Activated naive CD8-positive, alpha-beta T cell treated with anti-CD3 and anti-CD28 coated beads, Interleukin-2, amount 50 U/mL, for 24 hours (primary cell): ENCODE data around the gene LIMK2.
"Not testable (repeated sequence)": the region's sequence is repeated elsewhere in the genome, so short reads cannot be mapped to it uniquely, and the experiment has no call there.

Experiments
- ATAC-seq: fragments of 150-1000 bp; cut with Tn5 transposase; one replicate; pipeline ENCODE4 v1.10.0; 2021
- DNase-seq: peaks from one replicate; pipeline ENCODE4 v3.0.0; 2021
- H3K27ac Mint-ChIP-seq: one replicate; pipeline ENCODE4 v1.8.0; 2021; ENCODE audit warnings: mild to moderate bottlenecking, mixed read lengths
- H3K27me3 Mint-ChIP-seq: one replicate; pipeline ENCODE4 v1.8.0; 2021; ENCODE audit warnings: mixed read lengths
- H3K36me3 Mint-ChIP-seq: one replicate; pipeline ENCODE4 v1.8.0; 2021; ENCODE audit warnings: low read depth, mixed read lengths
- H3K4me1 Mint-ChIP-seq: one replicate; pipeline ENCODE4 v1.8.0; 2021; ENCODE audit warnings: mixed read lengths
- H3K4me3 Mint-ChIP-seq: one replicate; pipeline ENCODE4 v1.8.0; 2021; ENCODE audit warnings: mild to moderate bottlenecking, moderate library complexity, mixed read lengths
- H3K9me3 Mint-ChIP-seq: one replicate; pipeline ENCODE4 v1.8.0; 2021; ENCODE audit warnings: mixed read lengths

LIMK2 gene

GRCh38 chr22:31244046-31244942 lies 32.2 kb downstream of the LIMK2 start:
- H3K27me3 Mint-ChIP-seq = no peaks in the 10 kb centered on the region
- peaks cover 12% of the 10 kb centered on the region for H3K4me1 Mint-ChIP-seq
- no peak overlapping the region for H3K27ac Mint-ChIP-seq
- no peak overlapping the region for H3K4me3 Mint-ChIP-seq
- no peak for DNase-seq
- ATAC-seq = no peak
- no peaks in the 10 kb centered on the region for H3K9me3 Mint-ChIP-seq
- no peaks in the 10 kb centered on the region for H3K36me3 Mint-ChIP-seq

GRCh38 chr22:31244943-31245451 lies 32.9 kb downstream of the LIMK2 start:
- Mint-ChIP-seq H3K36me3 (no peaks in the 10 kb centered on the region), H3K27me3 (no peaks in the 10 kb centered on the region), H3K4me1 (peaks cover 12% of the 10 kb centered on the region), H3K9me3 (no peaks in the 10 kb centered on the region), H3K4me3 (no peak overlapping the region), H3K27ac (no peak overlapping the region)
- DNase-seq = no peak
- ATAC-seq = no peak

GRCh38 chr22:31245998-31246397 lies 33.9 kb downstream of the LIMK2 start:
- H3K9me3 Mint-ChIP-seq, H3K27ac Mint-ChIP-seq, DNase-seq, H3K4me3 Mint-ChIP-seq, ATAC-seq, H3K36me3 Mint-ChIP-seq, H3K27me3 Mint-ChIP-seq: not testable (repeated sequence)
- H3K4me1 Mint-ChIP-seq = peaks cover 12% of the 10 kb centered on the region

- Mint-ChIP-seq H3K4me1 (peaks cover 12% of the 10 kb centered on the region), H3K27me3 (no peaks in the 10 kb centered on the region), H3K9me3 (no peaks in the 10 kb centered on the region), H3K4me3 (no peak overlapping the region), H3K36me3 (no peaks in the 10 kb centered on the region), H3K27ac (no peak overlapping the region)
- no peak for DNase-seq
- ATAC-seq = no peak
Measured at GRCh38 chr22:31246687-31247086, 34.6 kb downstream of the LIMK2 start.

GRCh38 chr22:31247726-31248125 lies 35.6 kb downstream of the LIMK2 start:
- peaks cover 12% of the 10 kb centered on the region for H3K4me1 Mint-ChIP-seq

GRCh38 chr22:31248138-31248745 lies 36.1 kb downstream of the LIMK2 start:
- Mint-ChIP-seq H3K27ac (no peak overlapping the region), H3K36me3 (no peaks in the 10 kb centered on the region), H3K27me3 (no peaks in the 10 kb centered on the region), H3K4me1 (peaks cover 12% of the 10 kb centered on the region), H3K9me3 (no peaks in the 10 kb centered on the region), H3K4me3 (no peak overlapping the region)
- DNase-seq (peak; percentile 42), ATAC-seq (peak; percentile 92)

More at GRCh38 chr22:31247726-31248125, 35.6 kb downstream of the LIMK2 start:
- Mint-ChIP-seq H3K27me3 (no peaks in the 10 kb centered on the region), H3K36me3 (no peaks in the 10 kb centered on the region), H3K9me3 (no peaks in the 10 kb centered on the region), H3K4me3 (no peak overlapping the region), H3K27ac (no peak overlapping the region)
- DNase-seq (no peak), ATAC-seq (no peak)

- Mint-ChIP-seq H3K4me1 (peaks cover 12% of the 10 kb centered on the region), H3K9me3 (no peaks in the 10 kb centered on the region), H3K4me3 (no peak overlapping the region), H3K27me3 (no peaks in the 10 kb centered on the region), H3K27ac (no peak overlapping the region), H3K36me3 (no peaks in the 10 kb centered on the region)
- ATAC-seq (no peak), DNase-seq (no peak)
Measured at GRCh38 chr22:31248965-31249958, 37.2 kb downstream of the LIMK2 start.

GRCh38 chr22:31250740-31251600 lies 38.9 kb downstream of the LIMK2 start:
- peaks cover 3% of the 10 kb centered on the region for H3K36me3 Mint-ChIP-seq
- H3K27ac Mint-ChIP-seq = no peak overlapping the region
- H3K4me1 Mint-ChIP-seq = peaks cover 20% of the 10 kb centered on the region
- H3K4me3 Mint-ChIP-seq = no peak overlapping the region
- no peaks in the 10 kb centered on the region for H3K9me3 Mint-ChIP-seq
- DNase-seq (no peak), ATAC-seq (no peak)
- no peaks in the 10 kb centered on the region for H3K27me3 Mint-ChIP-seq

- Mint-ChIP-seq H3K27me3 (no peaks in the 10 kb centered on the region), H3K4me3 (no peak overlapping the region), H3K36me3 (peaks cover 11% of the 10 kb centered on the region), H3K9me3 (no peaks in the 10 kb centered on the region), H3K27ac (no peak overlapping the region), H3K4me1 (peaks cover 8% of the 10 kb centered on the region)
- ATAC-seq (no peak), DNase-seq (no peak)
Measured at GRCh38 chr22:31253949-31254348, 41.9 kb downstream of the LIMK2 start.

GRCh38 chr22:31259798-31260473 lies 47.8 kb downstream of the LIMK2 start:
- peaks cover 26% of the 10 kb centered on the region for H3K36me3 Mint-ChIP-seq

GRCh38 chr22:31260474-31260856 lies 48.4 kb downstream of the LIMK2 start:
- DNase-seq = no peak
- H3K27ac Mint-ChIP-seq = no peak overlapping the region
- no peaks in the 10 kb centered on the region for H3K27me3 Mint-ChIP-seq
- H3K4me3 Mint-ChIP-seq = no peak overlapping the region
- H3K36me3 Mint-ChIP-seq = peaks cover 26% of the 10 kb centered on the region
- no peak for ATAC-seq
- no peaks in the 10 kb centered on the region for H3K4me1 Mint-ChIP-seq
- H3K9me3 Mint-ChIP-seq = no peaks in the 10 kb centered on the region

More at GRCh38 chr22:31259798-31260473, 47.8 kb downstream of the LIMK2 start:
- no peak overlapping the region for H3K27ac Mint-ChIP-seq
- ATAC-seq (no peak), DNase-seq (no peak)
- no peaks in the 10 kb centered on the region for H3K27me3 Mint-ChIP-seq
- no peaks in the 10 kb centered on the region for H3K9me3 Mint-ChIP-seq
- H3K4me1 Mint-ChIP-seq = peaks cover 3% of the 10 kb centered on the region
- H3K4me3 Mint-ChIP-seq = no peak overlapping the region

- Mint-ChIP-seq H3K4me3 (no peak overlapping the region), H3K27me3 (no peaks in the 10 kb centered on the region), H3K27ac (no peak overlapping the region), H3K9me3 (no peaks in the 10 kb centered on the region), H3K4me1 (no peaks in the 10 kb centered on the region), H3K36me3 (peaks cover 35% of the 10 kb centered on the region)
- DNase-seq = no peak
- ATAC-seq = no peak
Measured at GRCh38 chr22:31262312-31263133, 50.4 kb downstream of the LIMK2 start.
